Lower leg skin (tissue), 4 donors: ENCODE measurements around the gene CSNK1A1. TPM values are rescaled to one million over a fixed set of nuclear protein-coding genes. Genes with fewer than 3 reads are reported as not detected.

ENCODE experiments used
- DNase-seq, 2 donors: peaks; one replicate each; pipeline ENCODE4 v3.0.0-alpha.2; 2019; ENCODE audit warnings: low spot score in 2 of 2
- H3K4me3 ChIP-seq: fragments of 200-600 bp; sonication (generic); 2 replicates; pipeline ENCODE4 v1.5.1; 2017; ENCODE audit warnings: mild to moderate bottlenecking, low read depth; ENCODE audit not compliant: poor library complexity, severe bottlenecking
- POLR2A ChIP-seq, 2 donors: fragments of 450-650 bp; IDR thresholded peaks; one replicate each; pipeline ENCODE4 v1.6.1; 2016 to 2017; ENCODE audit warnings: antibody characterized with exemption in 2 of 2, mild to moderate bottlenecking in 1 of 2, moderate library complexity in 1 of 2
- WGBS, 2 donors: methylation state at CpG; one replicate each; pipeline ENCODE4 v1.1.5; 2018; 5-methylcytosine and 5-hydroxymethylcytosine counted together
- intact Hi-C: fragments of 100-400 bp; cut with DNase I; formaldehyde crosslinking; loops from one replicate; pipeline ENCODE4 v1.15.0; 2023; ENCODE audit warnings: low total_unique reads
- total RNA-seq, 4 donors: library from RNA; depleted of rRNA; stranded (reverse); fragments of >200 nt; gene quantifications; one replicate each; pipeline ENCODE4 v1.1.0, GENCODE V29; 2016
- TF ChIP-seq, protein P1 (sequence below), 3 donors: fragments of 450-650 bp; IDR thresholded peaks; one replicate each; pipeline ENCODE4 v1.5.1; 2016; ENCODE audit warnings: antibody characterized with exemption in 3 of 3, mild to moderate bottlenecking in 3 of 3, moderate library complexity in 2 of 3

Gene CSNK1A1
- total RNA-seq, 4 donors from 2014 or later, result 270 to 297 (median 282) TPM

DNA sequence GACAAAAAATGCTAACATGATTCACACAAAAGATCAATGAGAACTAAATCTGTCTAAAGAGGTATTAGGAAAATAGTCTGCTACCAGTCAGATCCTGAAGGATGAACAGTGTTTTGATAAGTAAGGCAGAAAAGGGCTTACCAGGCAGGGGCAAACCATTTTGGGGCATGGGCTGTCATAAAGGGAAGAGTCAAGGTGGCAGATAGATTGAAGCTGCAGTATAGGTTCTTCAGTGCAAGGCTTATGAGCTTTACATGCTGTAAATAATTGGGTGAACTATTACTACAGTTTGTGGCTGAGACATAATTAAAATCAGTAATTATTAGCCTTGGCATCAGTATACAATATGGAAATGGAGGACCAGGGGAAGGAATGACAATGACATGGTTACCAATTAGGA is 21.8 kb downstream of the CSNK1A1 start:
- intact Hi-C loops, result no loop called here
- TF ChIP-seq POLR2A (IDR thresholded peaks at IDR 0.05), result no peak
- TF ChIP-seq, protein P1, sequence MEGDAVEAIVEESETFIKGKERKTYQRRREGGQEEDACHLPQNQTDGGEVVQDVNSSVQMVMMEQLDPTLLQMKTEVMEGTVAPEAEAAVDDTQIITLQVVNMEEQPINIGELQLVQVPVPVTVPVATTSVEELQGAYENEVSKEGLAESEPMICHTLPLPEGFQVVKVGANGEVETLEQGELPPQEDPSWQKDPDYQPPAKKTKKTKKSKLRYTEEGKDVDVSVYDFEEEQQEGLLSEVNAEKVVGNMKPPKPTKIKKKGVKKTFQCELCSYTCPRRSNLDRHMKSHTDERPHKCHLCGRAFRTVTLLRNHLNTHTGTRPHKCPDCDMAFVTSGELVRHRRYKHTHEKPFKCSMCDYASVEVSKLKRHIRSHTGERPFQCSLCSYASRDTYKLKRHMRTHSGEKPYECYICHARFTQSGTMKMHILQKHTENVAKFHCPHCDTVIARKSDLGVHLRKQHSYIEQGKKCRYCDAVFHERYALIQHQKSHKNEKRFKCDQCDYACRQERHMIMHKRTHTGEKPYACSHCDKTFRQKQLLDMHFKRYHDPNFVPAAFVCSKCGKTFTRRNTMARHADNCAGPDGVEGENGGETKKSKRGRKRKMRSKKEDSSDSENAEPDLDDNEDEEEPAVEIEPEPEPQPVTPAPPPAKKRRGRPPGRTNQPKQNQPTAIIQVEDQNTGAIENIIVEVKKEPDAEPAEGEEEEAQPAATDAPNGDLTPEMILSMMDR (IDR thresholded peaks at IDR 0.05), result no peak
- DNase-seq, result no peak
- no peak overlapping the region for H3K4me3 ChIP-seq

DNA sequence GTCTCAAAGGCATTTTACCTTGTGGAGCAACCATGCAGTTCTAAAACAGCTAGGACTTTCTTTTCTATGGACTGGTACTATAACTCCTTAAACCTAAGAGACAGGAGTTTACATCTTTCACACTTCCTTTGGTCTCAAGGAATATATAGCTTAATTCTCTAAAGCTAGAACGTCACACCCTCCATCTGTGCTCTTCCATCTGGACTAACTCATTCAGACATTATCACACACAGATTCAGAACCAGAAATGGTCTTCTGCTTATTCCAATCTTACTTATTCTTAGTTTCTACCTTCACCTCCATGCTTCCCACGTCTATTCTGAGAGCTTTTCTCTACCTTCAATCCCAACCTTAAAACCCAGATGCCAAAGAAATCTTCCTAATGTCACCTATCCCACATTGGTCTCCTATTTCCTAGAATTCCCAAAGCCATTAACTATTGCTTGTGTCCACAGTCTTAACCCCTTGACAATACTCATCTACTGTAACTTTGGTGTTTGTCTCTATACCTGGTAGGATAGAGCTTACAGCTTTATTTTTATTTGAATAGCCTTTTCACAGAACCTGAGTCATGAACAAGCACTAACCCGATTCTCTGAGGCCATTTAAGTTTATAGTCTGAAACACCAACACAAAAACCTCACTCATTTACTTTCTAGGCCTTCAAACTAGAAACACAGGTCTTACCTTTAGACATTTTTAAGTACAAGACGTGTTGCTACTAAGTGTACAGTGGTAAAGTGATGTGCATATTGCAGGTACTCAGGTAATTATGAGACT is 22.8 kb downstream of the CSNK1A1 start:
- TF ChIP-seq POLR2A (IDR thresholded peaks at IDR 0.05), result no peak
- TF ChIP-seq, protein P1 (IDR thresholded peaks at IDR 0.05), result no peak
- intact Hi-C loops, result no loop called here
- no peak for DNase-seq
- 43 to 46% methylated on average over 4 of the region's 4 CpGs for WGBS, 2 donors
- no peak overlapping the region for H3K4me3 ChIP-seq

DNA sequence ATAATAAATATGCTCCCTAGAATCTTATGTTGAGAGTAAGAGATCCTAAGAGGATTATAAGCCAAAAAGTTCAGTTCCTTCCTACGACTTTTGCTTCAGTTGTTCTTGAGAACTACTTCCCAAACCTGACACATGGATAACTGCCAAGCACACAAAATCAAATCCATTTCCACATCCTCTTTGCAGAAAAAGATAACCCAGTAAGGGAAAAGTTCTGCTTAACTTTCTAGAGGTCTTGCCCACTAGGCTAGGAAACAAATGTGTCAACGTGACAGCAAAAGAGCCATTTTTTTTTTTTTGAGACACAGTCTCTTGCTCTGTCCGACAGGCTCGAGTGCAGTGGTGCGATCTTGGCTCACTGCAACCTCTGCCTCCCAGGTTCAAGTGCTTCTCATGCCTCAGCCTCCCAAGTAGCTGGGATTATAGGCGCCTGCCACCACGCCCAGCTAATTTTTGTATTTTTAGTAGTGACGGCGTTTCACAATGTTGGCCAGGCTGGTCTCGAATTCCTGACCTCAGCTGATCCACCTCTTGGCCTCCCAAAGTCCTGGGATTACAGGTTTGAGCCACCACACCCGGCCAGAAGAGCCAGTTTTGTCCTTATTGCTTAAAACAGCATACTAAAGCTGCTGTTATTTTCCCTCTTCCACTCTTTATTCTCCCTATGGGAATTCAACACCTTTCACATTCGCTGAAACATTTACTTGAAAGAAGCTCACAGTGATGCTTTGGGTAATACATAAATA is 24.2 kb downstream of the CSNK1A1 start:
- intact Hi-C loops, result no loop called here
- H3K4me3 ChIP-seq, result no peak overlapping the region
- no peak for DNase-seq
- WGBS, 2 donors, result 35% methylated on average over 12 of the region's 12 CpGs
- TF ChIP-seq, protein P1 (IDR thresholded peaks at IDR 0.05), result no peak
- no peak for TF ChIP-seq POLR2A (IDR thresholded peaks at IDR 0.05)

DNA sequence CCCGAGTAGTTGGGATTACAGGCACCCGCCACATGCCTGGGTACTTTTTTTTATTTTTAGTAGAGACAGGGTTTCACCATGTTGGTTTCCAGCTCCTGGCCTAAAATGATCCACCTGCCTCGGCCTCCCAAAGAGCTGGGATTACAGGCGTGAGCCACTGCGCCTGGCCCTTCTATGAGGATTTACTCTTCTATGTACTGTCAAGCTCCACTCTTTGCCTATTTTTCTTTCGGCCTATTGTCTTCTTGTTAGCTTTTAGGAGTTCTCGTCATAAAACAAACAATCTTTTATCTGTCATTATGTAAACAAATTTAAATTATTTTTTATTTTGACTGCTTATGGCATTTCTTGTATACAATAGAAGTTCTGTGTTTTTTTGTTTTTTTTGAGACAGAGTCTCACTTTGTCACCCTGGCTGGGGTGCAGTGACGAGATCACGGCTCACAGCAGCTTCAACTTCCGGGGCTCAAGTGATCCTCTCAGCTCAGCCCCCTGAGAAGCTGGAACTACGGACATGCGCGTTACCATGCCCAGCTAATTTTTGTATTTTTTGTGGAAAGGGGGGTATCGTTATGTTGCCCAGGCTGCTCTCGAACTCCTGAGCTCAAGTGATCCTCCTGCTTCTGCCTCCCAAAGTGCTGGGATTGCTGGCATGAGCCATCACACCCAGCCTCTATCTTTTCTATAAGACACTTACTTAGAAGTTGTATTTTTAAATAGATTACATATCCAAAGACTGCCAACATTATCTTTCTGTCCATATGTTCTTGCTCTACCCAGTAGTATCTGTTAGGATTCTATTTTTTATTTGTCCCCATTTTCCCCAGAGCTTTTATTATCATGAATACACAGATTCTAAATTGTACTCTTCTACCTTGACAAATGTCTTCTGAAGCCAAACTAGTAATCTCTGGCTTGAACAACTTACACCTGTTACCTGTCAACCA is 29.2 kb downstream of the CSNK1A1 start:
- WGBS, 2 donors, result 93% methylated on average over 15 of the region's 15 CpGs
- H3K4me3 ChIP-seq, result no peak overlapping the region
- TF ChIP-seq, protein P1 (IDR thresholded peaks at IDR 0.05), result no peak
- no peak for TF ChIP-seq POLR2A (IDR thresholded peaks at IDR 0.05)
- DNase-seq, result no peak
- intact Hi-C loops, result no loop called here

DNA sequence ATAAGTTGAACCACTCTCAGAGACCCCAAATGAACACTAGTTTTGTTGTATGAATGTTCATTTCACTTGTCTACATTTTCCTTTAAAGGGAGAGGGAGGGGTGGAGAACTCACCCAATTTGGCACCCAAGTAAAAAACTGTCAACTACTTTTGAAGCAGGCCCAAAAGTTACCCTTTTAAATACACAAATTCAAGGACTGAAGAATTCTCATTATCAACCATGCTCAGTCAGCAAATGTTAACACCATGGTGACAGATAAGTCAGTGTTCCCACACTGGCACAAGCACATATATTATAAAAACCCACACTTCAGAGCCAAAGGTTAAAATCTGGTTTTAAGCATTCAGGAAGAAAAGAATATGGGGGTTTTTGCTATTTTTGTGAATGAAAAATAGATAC is 31.6 kb downstream of the CSNK1A1 start:
- TF ChIP-seq, protein P1 (IDR thresholded peaks at IDR 0.05), result no peak
- no peak for TF ChIP-seq POLR2A (IDR thresholded peaks at IDR 0.05)
- H3K4me3 ChIP-seq, result no peak overlapping the region
- no peak for DNase-seq
- intact Hi-C loops, result no loop called here
